SK-N-SH treated with all-trans-retinoic acid at 6 μM for 48 hours (cell line): ENCODE results near the gene SLC12A2.

Experiments
- ATAC-seq: fragments of 200-7000 bp; cut with Tn5 transposase; 3 replicates; pipeline ENCODE4 v1.9.1; 2020; ENCODE audit warnings: mild to moderate bottlenecking, moderate library complexity
- ARNTL ChIP-seq: fragments of 450-650 bp; formaldehyde crosslinking; IDR thresholded peaks from 2 replicates; pipeline ENCODE4 v1.5.0; 2020; ENCODE audit warnings: low read depth, mild to moderate bottlenecking, moderate library complexity, borderline replicate concordance
- BACH2 ChIP-seq: fragments of 250-450 bp; sonication (Bioruptor Pico); IDR thresholded peaks from 2 replicates; pipeline ENCODE4 v1.9.0; 2021; ENCODE audit warnings: mild to moderate bottlenecking, borderline replicate concordance
- CREB5 ChIP-seq: fragments of 250-450 bp; sonication (Bioruptor Pico); IDR thresholded peaks from 2 replicates; pipeline ENCODE4 v1.5.1; 2020; ENCODE audit warnings: low read depth, mild to moderate bottlenecking, moderate library complexity
- CSRNP3 ChIP-seq: fragments of 250-450 bp; sonication (Bioruptor Pico); IDR thresholded peaks from 2 replicates; pipeline ENCODE4 v1.5.1; 2021; ENCODE audit warnings: mild to moderate bottlenecking, moderate library complexity
- ESRRG ChIP-seq: fragments of 250-450 bp; sonication (Bioruptor Pico); IDR thresholded peaks from 2 replicates; pipeline ENCODE4 v1.6.1; 2021; ENCODE audit warnings: mild to moderate bottlenecking
- GLIS3 ChIP-seq: fragments of 250-450 bp; sonication (Bioruptor Pico); IDR thresholded peaks from 2 replicates; pipeline ENCODE4 v1.5.0; 2020; ENCODE audit warnings: mild to moderate bottlenecking, moderate library complexity
- ISL1 ChIP-seq: fragments of 250-450 bp; sonication (Bioruptor Pico); IDR thresholded peaks from 2 replicates; pipeline ENCODE4 v2.1.2; 2022; ENCODE audit warnings: mild to moderate bottlenecking, moderate library complexity
- OSR1 ChIP-seq: fragments of 250-450 bp; sonication (Bioruptor Pico); IDR thresholded peaks from 2 replicates; pipeline ENCODE4 v1.8.0; 2022; ENCODE audit warnings: moderate library complexity, mild to moderate bottlenecking, inconsistent platforms
- PATZ1 ChIP-seq: fragments of 250-450 bp; sonication (Bioruptor Pico); IDR thresholded peaks from 2 replicates; pipeline ENCODE4 v1.8.0; 2020; ENCODE audit warnings: mild to moderate bottlenecking, moderate library complexity, borderline replicate concordance
- POU6F1 ChIP-seq: fragments of 250-450 bp; sonication (Bioruptor Pico); IDR thresholded peaks from 2 replicates; pipeline ENCODE4 v1.8.0; 2021; ENCODE audit warnings: low read depth, mild to moderate bottlenecking, moderate library complexity, borderline replicate concordance
- PPARA ChIP-seq: fragments of 250-450 bp; sonication (Bioruptor Pico); IDR thresholded peaks from 2 replicates; pipeline ENCODE4 v1.5.0; 2020; ENCODE audit warnings: mild to moderate bottlenecking, borderline replicate concordance
- SNAI2 ChIP-seq: fragments of 250-450 bp; sonication (Bioruptor Pico); IDR thresholded peaks from 2 replicates; pipeline ENCODE4 v1.5.0; 2020; ENCODE audit warnings: mild to moderate bottlenecking, moderate library complexity
- TCF4 ChIP-seq: fragments of 250-450 bp; sonication (Bioruptor Pico); IDR thresholded peaks from 2 replicates; pipeline ENCODE4 v1.8.0; 2021; ENCODE audit warnings: mild to moderate bottlenecking, moderate library complexity, borderline replicate concordance
- TOX ChIP-seq: fragments of 250-450 bp; sonication (Bioruptor Pico); IDR thresholded peaks from 2 replicates; pipeline ENCODE4 v1.8.0; 2021; ENCODE audit warnings: mild to moderate bottlenecking, moderate library complexity, borderline replicate concordance
- TSHZ2 ChIP-seq: fragments of 250-450 bp; sonication (Bioruptor Pico); IDR thresholded peaks from 2 replicates; pipeline ENCODE4 v1.5.0; 2020; ENCODE audit warnings: mild to moderate bottlenecking, moderate library complexity
- ZC3H10 ChIP-seq: fragments of 250-450 bp; sonication (Bioruptor Pico); IDR thresholded peaks from 2 replicates; pipeline ENCODE4 v1.5.1; 2021; ENCODE audit warnings: mild to moderate bottlenecking, moderate library complexity
- ZFP3 ChIP-seq: fragments of 250-450 bp; sonication (Bioruptor Pico); IDR thresholded peaks from 2 replicates; pipeline ENCODE4 v1.5.0; 2020; ENCODE audit warnings: mild to moderate bottlenecking, moderate library complexity
- ZFP30 ChIP-seq: fragments of 450-650 bp; formaldehyde crosslinking; IDR thresholded peaks from 2 replicates; pipeline ENCODE4 v1.5.0; 2022; ENCODE audit warnings: mild to moderate bottlenecking, moderate library complexity
- ZNF565 ChIP-seq: fragments of 450-650 bp; formaldehyde crosslinking; conservative IDR thresholded peaks from 2 replicates; pipeline ENCODE4 v1.5.0; 2020; ENCODE audit warnings: low read depth, mild to moderate bottlenecking, moderate library complexity
- ZNF70 ChIP-seq: fragments of 450-650 bp; formaldehyde crosslinking; IDR thresholded peaks from 2 replicates; pipeline ENCODE4 v1.5.0; 2020; ENCODE audit warnings: mild to moderate bottlenecking, moderate library complexity

Gene SLC12A2

GRCh38 chr5:128083811-128084227 lies 253 bp downstream of the SLC12A2 start:
- TF ChIP-seq POU6F1 (no peak), TOX (CRISPR knock-in tag) (no peak), OSR1 (CRISPR knock-in tag) (no peak), TSHZ2 (CRISPR knock-in tag) (no peak), CREB5 (CRISPR knock-in tag) (no peak), PATZ1 (no peak), PPARA (CRISPR knock-in tag) (no peak), ZC3H10 (CRISPR knock-in tag) (no peak), ESRRG (CRISPR knock-in tag) (no peak), SNAI2 (CRISPR knock-in tag) (no peak), ISL1 (no peak), ZNF70 (CRISPR knock-in tag) (no peak), TCF4 (no peak), ARNTL (CRISPR knock-in tag) (no peak), CSRNP3 (CRISPR knock-in tag) (no peak), ZFP3 (CRISPR knock-in tag) (no peak), BACH2 (CRISPR knock-in tag) (no peak), ZNF565 (CRISPR knock-in tag) (no peak), GLIS3 (CRISPR knock-in tag) (no peak)
- ATAC-seq, result peak; percentile 43

GRCh38 chr5:128084228-128085167 lies 932 bp downstream of the SLC12A2 start:
- TF ChIP-seq ZFP30 (CRISPR knock-in tag) (no peak), SNAI2 (CRISPR knock-in tag) (no peak), PATZ1 (no peak), CREB5 (CRISPR knock-in tag) (no peak)
- ATAC-seq, result peak; percentile 3
